Suprapubic skin (tissue), 4 donors: ENCODE results near the gene RPTOR.

Experiments used
- CTCF ChIP-seq, 2 donors: fragments of 200-600 bp in 1 of 2; fragments of 450-650 bp in 1 of 2; sonication (generic) in 1 of 2; IDR thresholded peaks; one replicate each; pipeline ENCODE4 v1.5.1; 2016 to 2019; ENCODE audit warnings: antibody characterized with exemption in 2 of 2, mild to moderate bottlenecking in 1 of 2, moderate library complexity in 1 of 2
- POLR2A ChIP-seq, 2 donors: fragments of 450-650 bp; IDR thresholded peaks; one replicate each; pipeline ENCODE4 v1.6.1; 2017; ENCODE audit warnings: antibody characterized with exemption in 2 of 2, mild to moderate bottlenecking in 2 of 2, moderate library complexity in 2 of 2
- POLR2AphosphoS5 ChIP-seq, 3 donors: sonication (generic); formaldehyde crosslinking; IDR thresholded peaks; one replicate each; pipeline ENCODE4 v1.6.1; 2017; ENCODE audit warnings: antibody characterized with exemption in 3 of 3

- no peak for TF ChIP-seq POLR2AphosphoS5 (IDR thresholded peaks at IDR 0.05)
- TF ChIP-seq CTCF (IDR thresholded peaks at IDR 0.05) = no peak
- no peak for TF ChIP-seq POLR2A (IDR thresholded peaks at IDR 0.05)
Measured at GRCh38 chr17:81002409-81003361, 458.0 kb downstream of the RPTOR start.
